Nephron progenitor cell (in vitro differentiated cells): ENCODE data around the gene CHD1L.
"Not testable (repeated sequence)": the region's sequence is repeated elsewhere in the genome, so short reads cannot be mapped to it uniquely, and the experiment has no call there.

Source experiments
- DNase-seq: peaks from one replicate; pipeline ENCODE4 v3.0.0; 2021
- H3K27ac Mint-ChIP-seq: 2 replicates; pipeline ENCODE4 v1.8.0; 2021; ENCODE audit warnings: mild to moderate bottlenecking, moderate library complexity, mixed read lengths
- H3K27me3 Mint-ChIP-seq: 2 replicates; pipeline ENCODE4 v1.8.0; 2021; ENCODE audit warnings: mild to moderate bottlenecking, low read depth, mixed read lengths; ENCODE audit not compliant: poor library complexity
- H3K36me3 Mint-ChIP-seq: 2 replicates; pipeline ENCODE4 v1.8.0; 2021; ENCODE audit warnings: low read depth, mixed read lengths
- H3K4me1 Mint-ChIP-seq: 2 replicates; pipeline ENCODE4 v1.8.0; 2021; ENCODE audit warnings: mixed read lengths
- H3K4me3 Mint-ChIP-seq: 2 replicates; pipeline ENCODE4 v1.8.0; 2021; ENCODE audit warnings: mild to moderate bottlenecking, moderate library complexity, mixed read lengths
- H3K9me3 Mint-ChIP-seq: 2 replicates; pipeline ENCODE4 v1.8.0; 2021; ENCODE audit warnings: mild to moderate bottlenecking, moderate library complexity, mixed read lengths
- TF ChIP-seq, protein P1 (sequence below): fragments of 200-600 bp; sonication (generic); IDR thresholded peaks from 2 replicates; pipeline ENCODE4 v1.5.0; 2021; ENCODE audit warnings: antibody characterized with exemption

The CHD1L gene

DNA sequence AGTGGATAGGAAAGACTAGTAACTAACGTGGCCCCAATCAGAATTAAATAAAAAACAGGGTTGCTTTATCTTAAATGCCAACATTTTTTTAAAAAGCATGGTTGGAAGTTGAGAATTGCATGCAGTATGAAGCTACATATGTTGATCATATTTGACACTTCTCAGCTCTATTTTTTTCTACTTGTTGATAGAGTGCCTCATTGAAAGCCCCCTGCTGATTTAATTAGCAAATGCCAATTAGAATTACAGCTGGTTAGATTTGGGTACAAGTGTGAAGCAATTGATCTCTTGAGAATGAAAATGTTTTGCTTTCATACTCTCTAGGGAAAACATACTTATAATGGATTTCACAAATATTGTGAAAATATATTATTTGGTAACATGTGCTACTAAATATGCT is 40.5 kb downstream of the CHD1L start:
- TF ChIP-seq, protein P1, sequence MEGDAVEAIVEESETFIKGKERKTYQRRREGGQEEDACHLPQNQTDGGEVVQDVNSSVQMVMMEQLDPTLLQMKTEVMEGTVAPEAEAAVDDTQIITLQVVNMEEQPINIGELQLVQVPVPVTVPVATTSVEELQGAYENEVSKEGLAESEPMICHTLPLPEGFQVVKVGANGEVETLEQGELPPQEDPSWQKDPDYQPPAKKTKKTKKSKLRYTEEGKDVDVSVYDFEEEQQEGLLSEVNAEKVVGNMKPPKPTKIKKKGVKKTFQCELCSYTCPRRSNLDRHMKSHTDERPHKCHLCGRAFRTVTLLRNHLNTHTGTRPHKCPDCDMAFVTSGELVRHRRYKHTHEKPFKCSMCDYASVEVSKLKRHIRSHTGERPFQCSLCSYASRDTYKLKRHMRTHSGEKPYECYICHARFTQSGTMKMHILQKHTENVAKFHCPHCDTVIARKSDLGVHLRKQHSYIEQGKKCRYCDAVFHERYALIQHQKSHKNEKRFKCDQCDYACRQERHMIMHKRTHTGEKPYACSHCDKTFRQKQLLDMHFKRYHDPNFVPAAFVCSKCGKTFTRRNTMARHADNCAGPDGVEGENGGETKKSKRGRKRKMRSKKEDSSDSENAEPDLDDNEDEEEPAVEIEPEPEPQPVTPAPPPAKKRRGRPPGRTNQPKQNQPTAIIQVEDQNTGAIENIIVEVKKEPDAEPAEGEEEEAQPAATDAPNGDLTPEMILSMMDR, result no peak
- no peaks in the 10 kb centered on the region for H3K27me3 Mint-ChIP-seq
- H3K4me1 Mint-ChIP-seq, result no peaks in the 10 kb centered on the region
- H3K9me3 Mint-ChIP-seq, result no peaks in the 10 kb centered on the region
- peaks cover 60% of the 10 kb centered on the region for H3K36me3 Mint-ChIP-seq
- H3K27ac Mint-ChIP-seq, result no peak overlapping the region
- no peak for DNase-seq
- H3K4me3 Mint-ChIP-seq, result no peak overlapping the region

DNA sequence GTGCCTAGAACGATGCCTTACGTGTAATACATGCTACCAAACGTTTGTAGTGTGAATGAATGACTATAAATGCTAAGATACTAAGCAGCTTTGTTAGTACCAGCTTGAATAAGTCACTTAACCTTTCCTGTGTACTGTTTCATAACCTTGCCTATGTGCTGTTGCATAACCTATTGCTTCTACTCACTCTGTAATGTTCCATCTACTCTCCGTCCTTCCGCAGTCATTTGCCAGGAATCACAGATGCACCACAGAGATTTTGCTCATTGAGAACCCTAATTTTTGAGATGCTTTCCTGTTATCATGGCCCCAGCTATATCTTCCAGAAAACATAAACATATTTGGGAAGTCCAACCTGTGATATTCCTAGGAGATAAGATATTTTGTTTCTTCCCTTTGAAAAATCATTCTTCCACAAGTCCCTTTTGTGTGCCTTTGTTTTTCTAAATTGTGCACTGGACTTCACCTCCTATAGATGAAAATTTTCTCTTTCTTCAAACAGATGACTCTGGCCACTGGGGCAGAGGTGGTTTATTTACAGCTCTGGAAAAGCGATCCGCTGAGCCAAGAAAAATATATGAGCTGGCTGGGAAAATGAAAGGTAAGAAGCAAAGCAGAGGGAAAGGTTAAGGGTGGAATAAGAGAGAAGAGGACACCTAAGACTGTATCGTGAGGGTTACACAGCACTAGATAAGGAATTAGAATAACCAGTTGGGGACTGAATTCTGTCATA is 44.8 kb downstream of the CHD1L start:
- TF ChIP-seq, protein P1, result no peak
- Mint-ChIP-seq H3K4me1 (no peaks in the 10 kb centered on the region), H3K4me3 (no peak overlapping the region), H3K36me3 (peaks cover 98% of the 10 kb centered on the region), H3K27me3 (no peaks in the 10 kb centered on the region), H3K27ac (no peak overlapping the region), H3K9me3 (no peaks in the 10 kb centered on the region)
- DNase-seq, result no peak

DNA sequence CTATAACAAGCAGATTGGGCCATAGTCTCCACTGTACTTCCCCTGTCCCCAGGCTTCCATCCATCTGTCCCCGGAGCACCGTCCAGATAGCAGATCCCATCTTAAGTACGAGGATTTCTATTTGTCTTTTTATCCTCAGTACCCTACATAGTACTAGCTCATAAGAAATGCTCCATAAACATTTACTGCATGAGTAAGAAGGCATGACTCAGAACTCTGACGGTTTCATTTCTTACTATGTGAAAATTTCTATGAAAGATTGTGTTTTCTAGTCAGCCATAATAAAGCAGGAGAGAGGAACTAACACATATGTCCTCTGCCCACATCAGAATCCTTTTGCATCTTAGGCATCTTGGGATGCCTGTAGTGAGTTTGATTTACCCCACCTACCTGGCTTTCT is 49.5 kb downstream of the CHD1L start:
- TF ChIP-seq, protein P1, result no peak
- no peak overlapping the region for H3K27ac Mint-ChIP-seq
- H3K36me3 Mint-ChIP-seq, result peaks cover 99% of the 10 kb centered on the region
- DNase-seq, result no peak
- peaks cover 21% of the 10 kb centered on the region for H3K9me3 Mint-ChIP-seq
- H3K4me3 Mint-ChIP-seq, result no peak overlapping the region
- no peaks in the 10 kb centered on the region for H3K4me1 Mint-ChIP-seq
- H3K27me3 Mint-ChIP-seq, result peaks cover 3% of the 10 kb centered on the region

GRCh38 chr1:147292631-147293251 is 50.3 kb downstream of the CHD1L start:
- H3K4me1 Mint-ChIP-seq, result no peaks in the 10 kb centered on the region
- H3K36me3 Mint-ChIP-seq, result peaks cover 99% of the 10 kb centered on the region
- H3K27ac Mint-ChIP-seq, result no peak overlapping the region
- peaks cover 3% of the 10 kb centered on the region for H3K27me3 Mint-ChIP-seq
- TF ChIP-seq, protein P1, result no peak
- no peak overlapping the region for H3K4me3 Mint-ChIP-seq
- no peak for DNase-seq
- H3K9me3 Mint-ChIP-seq, result peaks cover 28% of the 10 kb centered on the region

DNA sequence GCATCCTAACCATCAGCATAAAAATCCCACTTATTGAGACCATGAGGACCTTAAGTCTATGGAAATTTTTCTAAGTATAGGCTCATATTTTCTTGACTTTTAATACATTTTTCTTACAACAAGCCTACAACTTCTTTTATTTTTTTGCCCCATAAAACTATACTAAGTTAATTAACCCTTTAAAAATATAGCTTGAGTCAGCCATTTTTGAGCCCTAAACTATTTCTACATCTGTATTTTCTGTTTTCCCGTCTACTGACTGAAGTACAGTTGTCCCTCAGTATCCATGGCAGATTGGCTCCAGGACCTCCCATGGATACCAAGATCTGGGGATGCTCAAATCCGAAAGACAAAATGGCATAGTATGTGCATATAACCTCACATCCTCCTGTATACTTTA is 55.0 kb downstream of the CHD1L start:
- no peak overlapping the region for H3K27ac Mint-ChIP-seq
- H3K9me3 Mint-ChIP-seq, result peaks cover 73% of the 10 kb centered on the region
- no peaks in the 10 kb centered on the region for H3K4me1 Mint-ChIP-seq
- H3K4me3 Mint-ChIP-seq, result no peak overlapping the region
- no peak for DNase-seq
- peaks cover 3% of the 10 kb centered on the region for H3K27me3 Mint-ChIP-seq
- peaks cover 99% of the 10 kb centered on the region for H3K36me3 Mint-ChIP-seq
- TF ChIP-seq, protein P1, result no peak

GRCh38 chr1:147305803-147306202 is 63.3 kb downstream of the CHD1L start:
- peaks cover 94% of the 10 kb centered on the region for H3K9me3 Mint-ChIP-seq
- not testable (repeated sequence) for H3K4me1 Mint-ChIP-seq, H3K27ac Mint-ChIP-seq, DNase-seq, H3K4me3 Mint-ChIP-seq, H3K27me3 Mint-ChIP-seq
- H3K36me3 Mint-ChIP-seq, result peaks cover 46% of the 10 kb centered on the region
